Measurements from ENCODE around the gene USF1.

DNA sequence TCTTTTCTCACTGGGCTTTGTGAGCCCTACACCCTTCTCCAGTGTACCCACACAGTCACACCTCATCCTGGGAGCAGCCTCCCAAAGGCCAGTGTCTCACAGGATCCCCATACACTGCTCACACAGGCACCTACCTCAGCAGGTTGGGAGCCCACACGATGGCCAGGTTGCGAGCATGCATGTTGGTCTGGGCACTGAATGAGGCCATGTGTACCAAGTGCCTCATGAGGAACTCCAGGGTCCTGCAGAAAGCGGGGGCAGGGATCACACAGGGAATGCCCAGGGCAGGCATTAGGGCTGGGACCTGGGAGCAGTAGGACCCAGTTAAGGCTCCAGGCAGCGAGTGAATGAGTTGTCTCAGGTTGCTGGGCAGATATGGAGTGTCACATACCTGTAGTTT is 8.5 kb upstream of the USF1 start:
- TF ChIP-seq, protein P1, sequence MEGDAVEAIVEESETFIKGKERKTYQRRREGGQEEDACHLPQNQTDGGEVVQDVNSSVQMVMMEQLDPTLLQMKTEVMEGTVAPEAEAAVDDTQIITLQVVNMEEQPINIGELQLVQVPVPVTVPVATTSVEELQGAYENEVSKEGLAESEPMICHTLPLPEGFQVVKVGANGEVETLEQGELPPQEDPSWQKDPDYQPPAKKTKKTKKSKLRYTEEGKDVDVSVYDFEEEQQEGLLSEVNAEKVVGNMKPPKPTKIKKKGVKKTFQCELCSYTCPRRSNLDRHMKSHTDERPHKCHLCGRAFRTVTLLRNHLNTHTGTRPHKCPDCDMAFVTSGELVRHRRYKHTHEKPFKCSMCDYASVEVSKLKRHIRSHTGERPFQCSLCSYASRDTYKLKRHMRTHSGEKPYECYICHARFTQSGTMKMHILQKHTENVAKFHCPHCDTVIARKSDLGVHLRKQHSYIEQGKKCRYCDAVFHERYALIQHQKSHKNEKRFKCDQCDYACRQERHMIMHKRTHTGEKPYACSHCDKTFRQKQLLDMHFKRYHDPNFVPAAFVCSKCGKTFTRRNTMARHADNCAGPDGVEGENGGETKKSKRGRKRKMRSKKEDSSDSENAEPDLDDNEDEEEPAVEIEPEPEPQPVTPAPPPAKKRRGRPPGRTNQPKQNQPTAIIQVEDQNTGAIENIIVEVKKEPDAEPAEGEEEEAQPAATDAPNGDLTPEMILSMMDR (optimal IDR thresholded peaks at IDR 0.05 in 1 of 3, IDR thresholded peaks at IDR 0.05 in 1 of 3, conservative IDR thresholded peaks at IDR 0.05 in 1 of 3; ENCODE audit: extremely low read depth in 1 of 3, insufficient read depth in 2 of 3, low read length in 3 of 3), result no peak
- no peak for TF ChIP-seq EZH2 (IDR thresholded peaks at IDR 0.05; ENCODE audit: low read length)

All from keratinocyte (primary cell).